Endodermal cell (in vitro differentiated cells): ENCODE measurements around the gene TRIM10. TPM values are rescaled to one million over a fixed set of nuclear protein-coding genes. Genes with fewer than 3 reads are reported as not detected.
A peak's percentile ranks its signal among the peaks of the same experiment; 100 is the strongest.

Source experiments
- DNase-seq: peaks from one replicate; pipeline ENCODE4 v3.0.0-alpha.2; 2017
- H3K27ac ChIP-seq: 2 replicates; pipeline ENCODE4 v1.5.1; 2013; ENCODE audit warnings: mild to moderate bottlenecking, low read depth, low read length, moderate library complexity
- H3K27me3 ChIP-seq: 2 replicates; pipeline ENCODE4 v1.6.1; 2013; ENCODE audit warnings: mild to moderate bottlenecking, low read length, moderate library complexity; ENCODE audit not compliant: insufficient read depth, control insufficient read depth, poor library complexity, severe bottlenecking
- H3K36me3 ChIP-seq: 2 replicates; pipeline ENCODE4 v1.7.0; 2013; ENCODE audit warnings: mild to moderate bottlenecking, low read length, moderate library complexity; ENCODE audit not compliant: control insufficient read depth, insufficient read depth
- H3K4me1 ChIP-seq: one replicate; pipeline ENCODE4 v1.7.0; 2013; ENCODE audit warnings: low read length; ENCODE audit not compliant: control insufficient read depth, insufficient read depth
- H3K4me3 ChIP-seq: 2 replicates; pipeline ENCODE4 v1.5.1; 2013; ENCODE audit warnings: mild to moderate bottlenecking, low read length, moderate library complexity
- H3K9ac ChIP-seq: 2 replicates; pipeline ENCODE4 v1.6.1; 2013; ENCODE audit warnings: mild to moderate bottlenecking, low read length, moderate library complexity; ENCODE audit not compliant: poor library complexity, severe bottlenecking; ENCODE audit errors: extremely low read depth
- H3K9me3 ChIP-seq: 2 replicates; pipeline ENCODE4 v1.6.1; 2013; ENCODE audit warnings: mild to moderate bottlenecking, low read length, moderate library complexity; ENCODE audit not compliant: control insufficient read depth
- H3K27ac Mint-ChIP-seq: 2 replicates; pipeline ENCODE4 v1.8.0; 2020; ENCODE audit warnings: mixed read lengths
- H3K27me3 Mint-ChIP-seq: 2 replicates; pipeline ENCODE4 v1.8.0; 2021; ENCODE audit warnings: mild to moderate bottlenecking, mixed read lengths; ENCODE audit not compliant: insufficient read depth
- H3K36me3 Mint-ChIP-seq: 2 replicates; pipeline ENCODE4 v1.8.0; 2020; ENCODE audit warnings: low read depth, mixed read lengths
- H3K4me1 Mint-ChIP-seq: 2 replicates; pipeline ENCODE4 v1.8.0; 2020; ENCODE audit warnings: mixed read lengths
- H3K4me3 Mint-ChIP-seq: 2 replicates; pipeline ENCODE4 v1.8.0; 2020; ENCODE audit warnings: mild to moderate bottlenecking, moderate library complexity, mixed read lengths
- H3K9me3 Mint-ChIP-seq: 2 replicates; pipeline ENCODE4 v1.8.0; 2020; ENCODE audit warnings: mild to moderate bottlenecking, mixed read lengths
- WGBS, 2 experiments: methylation state at CpG; one replicate each; pipeline versions ENCODE4 v1.1.5 to v1.1.7; 2013; ENCODE audit warnings: missing lambda C conversion rate in 2 of 2, mixed read lengths in 1 of 2; ENCODE audit not compliant: insufficient coverage in 1 of 2, insufficient read length in 1 of 2; 5-methylcytosine and 5-hydroxymethylcytosine counted together
- total RNA-seq, 2 donors: library from RNA; stranded (reverse); fragmentation: NEBNext Ultra II Directional in 1 of 2; extraction: Animal tissue kit (Norgen Biotek cat#: 25700) in 1 of 2; gene quantifications; 2 replicates in 1 of 2; 3 replicates in 1 of 2; pipeline ENCODE4 v1.2.1, GENCODE V29; 2021
- TF ChIP-seq, protein P1 (sequence below): fragments of 200-600 bp; sonication (generic); conservative IDR thresholded peaks from 2 replicates; pipeline ENCODE4 v1.5.0; 2021; ENCODE audit warnings: antibody characterized with exemption, mild to moderate bottlenecking

The TRIM10 gene
- total RNA-seq, 2 donors from 2014 or later, result not detected

DNA sequence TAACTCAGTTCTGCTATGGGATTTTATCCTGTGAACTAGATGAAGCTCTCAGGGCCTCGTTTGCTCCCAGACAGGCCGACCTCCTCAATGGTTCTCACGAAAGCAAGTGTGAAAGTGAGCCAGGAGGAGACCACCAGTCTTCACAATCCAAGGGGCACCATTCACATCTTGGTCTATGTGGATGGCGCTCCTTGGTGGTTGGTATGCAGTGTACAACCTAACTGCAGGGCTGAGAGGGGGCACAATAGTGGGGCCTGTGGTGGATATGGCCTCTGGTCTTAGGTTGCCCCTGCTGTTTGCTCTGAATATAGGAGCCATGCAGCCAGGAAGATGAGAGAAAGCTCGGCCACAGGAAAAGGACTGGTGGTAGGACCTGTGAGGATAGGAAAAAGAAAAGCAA lies 27.5 kb upstream of the TRIM10 start:
- Histone ChIP-seq H3K4me3 (no peak overlapping the region), H3K27ac (no peak overlapping the region), H3K36me3 (peaks cover 69% of the 10 kb centered on the region), H3K4me1 (no peaks in the 10 kb centered on the region), H3K27me3 (no peaks in the 10 kb centered on the region), H3K9ac (no peak overlapping the region), H3K9me3 (no peaks in the 10 kb centered on the region)
- Mint-ChIP-seq H3K4me3 (no peak overlapping the region), H3K36me3 (peaks cover 78% of the 10 kb centered on the region), H3K27ac (peak overlapping the region; percentile 5), H3K9me3 (no peaks in the 10 kb centered on the region), H3K27me3 (no peaks in the 10 kb centered on the region), H3K4me1 (no peaks in the 10 kb centered on the region)
- 95 to 97% methylated on average over 5 of the region's 5 CpGs for WGBS, 2 experiments
- TF ChIP-seq, protein P1, sequence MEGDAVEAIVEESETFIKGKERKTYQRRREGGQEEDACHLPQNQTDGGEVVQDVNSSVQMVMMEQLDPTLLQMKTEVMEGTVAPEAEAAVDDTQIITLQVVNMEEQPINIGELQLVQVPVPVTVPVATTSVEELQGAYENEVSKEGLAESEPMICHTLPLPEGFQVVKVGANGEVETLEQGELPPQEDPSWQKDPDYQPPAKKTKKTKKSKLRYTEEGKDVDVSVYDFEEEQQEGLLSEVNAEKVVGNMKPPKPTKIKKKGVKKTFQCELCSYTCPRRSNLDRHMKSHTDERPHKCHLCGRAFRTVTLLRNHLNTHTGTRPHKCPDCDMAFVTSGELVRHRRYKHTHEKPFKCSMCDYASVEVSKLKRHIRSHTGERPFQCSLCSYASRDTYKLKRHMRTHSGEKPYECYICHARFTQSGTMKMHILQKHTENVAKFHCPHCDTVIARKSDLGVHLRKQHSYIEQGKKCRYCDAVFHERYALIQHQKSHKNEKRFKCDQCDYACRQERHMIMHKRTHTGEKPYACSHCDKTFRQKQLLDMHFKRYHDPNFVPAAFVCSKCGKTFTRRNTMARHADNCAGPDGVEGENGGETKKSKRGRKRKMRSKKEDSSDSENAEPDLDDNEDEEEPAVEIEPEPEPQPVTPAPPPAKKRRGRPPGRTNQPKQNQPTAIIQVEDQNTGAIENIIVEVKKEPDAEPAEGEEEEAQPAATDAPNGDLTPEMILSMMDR, result no peak
- DNase-seq, result no peak

DNA sequence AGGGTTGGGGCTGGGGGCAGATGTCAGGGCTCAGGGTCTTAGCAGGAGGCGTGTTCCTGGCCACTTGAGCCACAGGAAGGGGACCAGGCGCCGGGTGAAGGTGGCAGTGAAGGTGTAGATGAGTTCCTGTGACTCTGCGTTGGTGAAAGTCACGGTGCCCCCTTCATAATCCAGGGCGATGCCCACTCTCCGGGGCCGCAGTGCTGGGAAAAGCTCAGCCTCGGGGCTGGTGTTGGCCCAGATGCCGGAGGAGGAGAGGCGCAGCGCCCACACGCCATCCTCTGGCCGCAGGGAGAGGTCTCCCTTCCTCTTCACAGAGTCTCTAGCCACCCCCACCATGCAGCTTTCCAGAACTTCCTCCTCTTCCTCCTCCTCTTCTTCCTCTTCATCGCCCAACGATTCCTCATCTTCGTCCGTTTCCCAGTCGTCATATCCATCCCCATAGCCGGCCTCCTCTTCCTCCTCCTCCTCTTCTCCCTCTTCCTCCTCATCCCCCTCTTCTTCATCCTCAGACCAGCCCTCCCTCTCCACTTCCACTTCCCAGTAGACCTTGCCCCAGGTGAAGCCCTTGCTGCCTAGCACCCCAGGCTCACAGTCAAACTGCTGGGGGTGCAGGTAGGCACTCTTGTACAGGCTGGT lies 25.0 kb upstream of the TRIM10 start:
- Histone ChIP-seq H3K9ac (no peak overlapping the region), H3K27ac (no peak overlapping the region), H3K4me1 (no peaks in the 10 kb centered on the region), H3K27me3 (no peaks in the 10 kb centered on the region), H3K4me3 (no peak overlapping the region), H3K36me3 (peaks cover 57% of the 10 kb centered on the region), H3K9me3 (peaks cover 1% of the 10 kb centered on the region)
- H3K4me3 Mint-ChIP-seq, result no peak overlapping the region
- H3K27ac Mint-ChIP-seq, result no peak overlapping the region
- no peak for DNase-seq
- H3K9me3 Mint-ChIP-seq, result peaks cover 1% of the 10 kb centered on the region
- no peaks in the 10 kb centered on the region for H3K4me1 Mint-ChIP-seq
- WGBS, 2 experiments, result 97 to 98% methylated on average over 12 to 20 of the region's 20 CpGs
- peaks cover 62% of the 10 kb centered on the region for H3K36me3 Mint-ChIP-seq
- H3K27me3 Mint-ChIP-seq, result peaks cover 6% of the 10 kb centered on the region
- TF ChIP-seq, protein P1, result no peak

DNA sequence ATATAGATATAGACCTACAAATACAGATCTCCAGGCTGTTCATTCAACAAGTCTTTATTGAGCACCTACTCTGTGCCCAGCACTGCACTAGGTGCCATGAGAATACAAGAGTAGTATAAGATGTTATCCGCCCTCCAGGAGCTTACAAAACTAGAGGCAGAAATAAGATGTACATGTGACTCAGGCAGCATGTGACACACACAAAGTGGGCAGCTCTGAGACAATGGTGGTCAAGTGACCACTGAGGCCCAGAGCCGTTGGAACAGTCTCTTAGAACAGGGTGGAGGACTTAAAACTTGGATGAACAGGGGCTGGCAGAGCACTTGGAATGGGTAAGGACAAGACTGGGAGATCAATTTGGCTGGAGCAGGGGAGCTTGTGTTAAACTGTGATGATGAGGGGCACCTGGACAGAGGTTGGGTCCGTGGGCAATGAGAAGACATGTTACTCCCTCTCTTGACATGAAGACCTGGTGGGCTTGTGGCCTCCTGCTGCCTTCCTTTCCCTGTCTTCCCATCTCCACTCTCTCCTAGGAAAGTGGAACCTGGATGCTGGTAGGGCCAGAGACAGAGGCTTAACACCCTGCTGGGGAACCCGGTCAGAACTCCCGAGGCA lies 23.5 kb upstream of the TRIM10 start:
- no peak overlapping the region for H3K4me3 ChIP-seq
- no peak overlapping the region for H3K9ac ChIP-seq
- H3K27me3 ChIP-seq, result no peaks in the 10 kb centered on the region
- peaks cover 10% of the 10 kb centered on the region for H3K27me3 Mint-ChIP-seq
- TF ChIP-seq, protein P1, result no peak
- no peak overlapping the region for H3K27ac ChIP-seq
- H3K4me1 Mint-ChIP-seq, result no peaks in the 10 kb centered on the region
- peaks cover 47% of the 10 kb centered on the region for H3K36me3 Mint-ChIP-seq
- H3K27ac Mint-ChIP-seq, result no peak overlapping the region
- 93 to 94% methylated on average over 3 to 5 of the region's 5 CpGs for WGBS, 2 experiments
- no peaks in the 10 kb centered on the region for H3K4me1 ChIP-seq
- no peak overlapping the region for H3K4me3 Mint-ChIP-seq
- peaks cover 9% of the 10 kb centered on the region for H3K9me3 ChIP-seq
- DNase-seq, result no peak
- peaks cover 10% of the 10 kb centered on the region for H3K9me3 Mint-ChIP-seq
- H3K36me3 ChIP-seq, result peaks cover 43% of the 10 kb centered on the region
